ENCODE results near the gene TMEM51. TPM values are rescaled to one million over a fixed set of nuclear protein-coding genes. Genes with fewer than 3 reads are reported as not detected.

TMEM51 gene
- total and polyA plus RNA-seq, 2 donors (not counting 1 experiment from before 2014, with no cell fraction given) = 0.06 to 0.30 TPM

DNA sequence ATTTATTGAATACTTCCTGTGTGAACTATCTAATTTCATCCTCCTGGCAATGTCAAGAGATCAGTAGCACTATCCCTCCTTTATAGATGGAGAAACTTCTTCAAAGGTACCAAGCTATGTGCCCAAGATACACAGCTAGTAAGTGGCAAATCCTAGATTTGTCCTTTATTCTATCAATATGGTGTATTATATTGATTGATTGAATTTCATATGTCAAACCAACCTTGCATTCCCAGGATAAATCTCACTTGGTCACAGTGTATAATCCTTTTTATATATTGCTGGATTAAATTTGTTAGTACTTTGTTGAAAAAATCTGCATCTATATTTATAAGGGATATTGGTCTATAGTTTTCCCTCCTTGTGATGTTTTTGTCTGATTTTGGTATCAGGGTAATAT lies 48.8 kb upstream of the TMEM51 start:
- H3K27me3 Mint-ChIP-seq = peaks cover 19% of the 10 kb centered on the region
- H3K4me2 ChIP-seq (replicated peaks; ENCODE audit: low read depth, low read length, poor library complexity, severe bottlenecking) = no peak overlapping the region
- no peak for ATAC-seq (ENCODE audit: low read depth)
- TF ChIP-seq, protein P1, sequence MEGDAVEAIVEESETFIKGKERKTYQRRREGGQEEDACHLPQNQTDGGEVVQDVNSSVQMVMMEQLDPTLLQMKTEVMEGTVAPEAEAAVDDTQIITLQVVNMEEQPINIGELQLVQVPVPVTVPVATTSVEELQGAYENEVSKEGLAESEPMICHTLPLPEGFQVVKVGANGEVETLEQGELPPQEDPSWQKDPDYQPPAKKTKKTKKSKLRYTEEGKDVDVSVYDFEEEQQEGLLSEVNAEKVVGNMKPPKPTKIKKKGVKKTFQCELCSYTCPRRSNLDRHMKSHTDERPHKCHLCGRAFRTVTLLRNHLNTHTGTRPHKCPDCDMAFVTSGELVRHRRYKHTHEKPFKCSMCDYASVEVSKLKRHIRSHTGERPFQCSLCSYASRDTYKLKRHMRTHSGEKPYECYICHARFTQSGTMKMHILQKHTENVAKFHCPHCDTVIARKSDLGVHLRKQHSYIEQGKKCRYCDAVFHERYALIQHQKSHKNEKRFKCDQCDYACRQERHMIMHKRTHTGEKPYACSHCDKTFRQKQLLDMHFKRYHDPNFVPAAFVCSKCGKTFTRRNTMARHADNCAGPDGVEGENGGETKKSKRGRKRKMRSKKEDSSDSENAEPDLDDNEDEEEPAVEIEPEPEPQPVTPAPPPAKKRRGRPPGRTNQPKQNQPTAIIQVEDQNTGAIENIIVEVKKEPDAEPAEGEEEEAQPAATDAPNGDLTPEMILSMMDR (IDR thresholded peaks at IDR 0.05) = no peak
- TF ChIP-seq EZH2 (IDR thresholded peaks at IDR 0.05; ENCODE audit: borderline replicate concordance, insufficient read depth, low read depth, low read length, poor library complexity, severe bottlenecking) = no peak
- H3K4me3 ChIP-seq (ENCODE audit: control extremely low read depth in 1 of 5, extremely low read depth in 1 of 5, insufficient read depth in 1 of 5, low read depth in 2 of 5, low read length in 4 of 5) = no peak overlapping the region
- peaks cover 0 to 7% (median 0%) of the 10 kb centered on the region in 3 donors for H3K9me3 ChIP-seq (ENCODE audit: control extremely low read depth in 1 of 3, control insufficient read depth in 2 of 3, insufficient read depth in 1 of 3, low read length in 2 of 3)
- no peak overlapping the region for H3K27ac Mint-ChIP-seq
- no peaks in the 10 kb centered on the region for H3K79me2 ChIP-seq (ENCODE audit: control insufficient read depth, insufficient read depth, low read length)
- ChIA-PET CTCF (no interaction called here), POLR2A (no interaction called here)
- H3K4me1 Mint-ChIP-seq = peaks cover 6% of the 10 kb centered on the region
- no peak for DNase-seq
- H3K4me1 ChIP-seq (ENCODE audit: control insufficient read depth in 2 of 2, insufficient read depth in 2 of 2, low read length in 2 of 2) = peaks cover 0 to 6% of the 10 kb centered on the region in 2 donors
- no peaks in the 10 kb centered on the region for H3K36me3 ChIP-seq (replicated peaks in 1 of 2; ENCODE audit: control extremely low read depth in 1 of 2, control insufficient read depth in 1 of 2, extremely low read depth in 1 of 2, insufficient read depth in 2 of 2, low read length in 1 of 2)
- H3K9ac ChIP-seq (ENCODE audit: low read length) = no peak overlapping the region
- no peak overlapping the region for H3K4me3 Mint-ChIP-seq
- no peaks in the 10 kb centered on the region for H3K9me3 Mint-ChIP-seq (ENCODE audit: insufficient read depth)
- H4K20me1 ChIP-seq (ENCODE audit: control insufficient read depth, insufficient read depth, low read length, poor library complexity, severe bottlenecking) = no peaks in the 10 kb centered on the region
- intact Hi-C loops (cut with micrococcal nuclease) = no loop called here
- H3K27me3 ChIP-seq (replicated peaks in 1 of 4; ENCODE audit: control extremely low read depth in 1 of 4, control insufficient read depth in 3 of 4, insufficient read depth in 4 of 4, low read length in 3 of 4) = peaks cover 0 to 22% (median 6%) of the 10 kb centered on the region in 4 experiments
- no peak overlapping the region for H2AFZ ChIP-seq (ENCODE audit: insufficient read depth, low read depth, low read length, poor library complexity, severe bottlenecking)
- no peak overlapping the region for H3K27ac ChIP-seq (ENCODE audit: low read length in 2 of 2)

DNA sequence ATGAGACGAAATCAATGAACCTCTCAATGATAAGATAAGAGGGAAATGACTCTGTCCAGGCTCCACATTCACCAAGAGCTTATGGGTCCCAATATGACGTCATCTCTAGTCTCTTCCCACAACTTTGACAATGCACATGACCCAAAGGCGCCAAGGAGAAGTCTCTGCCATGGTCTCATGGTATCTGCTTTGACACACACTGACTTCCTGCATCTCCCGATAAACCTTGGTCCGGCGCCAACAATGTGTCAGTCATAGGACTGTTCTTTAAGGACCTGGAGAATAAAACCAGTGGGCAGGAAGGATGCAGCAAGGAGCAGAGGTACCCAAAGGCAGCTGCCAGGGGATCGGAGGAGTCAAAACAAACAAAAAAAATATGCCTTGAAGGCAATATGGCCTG lies 46.9 kb upstream of the TMEM51 start:
- WGBS (ENCODE audit: insufficient coverage) = 10% methylated on average over 2 of the region's 7 CpGs
- intact Hi-C loops (cut with micrococcal nuclease) = no loop called here
- TF ChIP-seq EZH2 (IDR thresholded peaks at IDR 0.05; ENCODE audit: borderline replicate concordance, insufficient read depth, low read depth, low read length, poor library complexity, severe bottlenecking) = no peak
- TF ChIP-seq, protein P1 (IDR thresholded peaks at IDR 0.05) = no peak

More for the DNA sequence above, 46.9 kb upstream of the TMEM51 start:
- H3K4me2 ChIP-seq (replicated peaks; ENCODE audit: low read depth, low read length, poor library complexity, severe bottlenecking) = no peak overlapping the region
- H3K4me1 ChIP-seq (ENCODE audit: control insufficient read depth in 2 of 2, insufficient read depth in 2 of 2, low read length in 2 of 2) = no peaks in the 10 kb centered on the region
- H4K20me1 ChIP-seq (ENCODE audit: control insufficient read depth, insufficient read depth, low read length, poor library complexity, severe bottlenecking) = no peaks in the 10 kb centered on the region
- Mint-ChIP-seq H3K9me3 (ENCODE audit: insufficient read depth) (no peaks in the 10 kb centered on the region), H3K4me1 (no peaks in the 10 kb centered on the region), H3K27me3 (peaks cover 4% of the 10 kb centered on the region), H3K27ac (no peak overlapping the region), H3K4me3 (no peak overlapping the region)
- H3K27me3 ChIP-seq (replicated peaks in 1 of 4; ENCODE audit: control extremely low read depth in 1 of 4, control insufficient read depth in 3 of 4, insufficient read depth in 4 of 4, low read length in 3 of 4) = peaks cover 0 to 6% (median 0%) of the 10 kb centered on the region in 4 experiments
- H2AFZ ChIP-seq (ENCODE audit: insufficient read depth, low read depth, low read length, poor library complexity, severe bottlenecking) = no peak overlapping the region
- no peak overlapping the region for H3K4me3 ChIP-seq (ENCODE audit: control extremely low read depth in 1 of 5, extremely low read depth in 1 of 5, insufficient read depth in 1 of 5, low read depth in 2 of 5, low read length in 4 of 5)
- H3K79me2 ChIP-seq (ENCODE audit: control insufficient read depth, insufficient read depth, low read length) = no peaks in the 10 kb centered on the region
- ATAC-seq (ENCODE audit: low read depth) (no peak), DNase-seq (no peak)
- H3K36me3 ChIP-seq (replicated peaks in 1 of 2; ENCODE audit: control extremely low read depth in 1 of 2, control insufficient read depth in 1 of 2, extremely low read depth in 1 of 2, insufficient read depth in 2 of 2, low read length in 1 of 2) = no peaks in the 10 kb centered on the region
- CTCF ChIA-PET = interaction anchor here (1.0 kb wide), 2 partner anchors 8 to 22 kb away, joined by 3 to 4 read pairs; no protein-coding TSS in a partner anchor
- no peak overlapping the region for H3K9ac ChIP-seq (ENCODE audit: low read length)
- POLR2A ChIA-PET = no interaction called here
- no peak overlapping the region for H3K27ac ChIP-seq (ENCODE audit: low read length in 2 of 2)
- peaks cover 0 to 4% (median 0%) of the 10 kb centered on the region in 3 donors for H3K9me3 ChIP-seq (ENCODE audit: control extremely low read depth in 1 of 3, control insufficient read depth in 2 of 3, insufficient read depth in 1 of 3, low read length in 2 of 3)
